ENCODE results near the gene B4GALNT1. TPM values are rescaled to one million over a fixed set of nuclear protein-coding genes. Genes with fewer than 3 reads are reported as not detected.

B4GALNT1 gene
- total RNA-seq, 2 donors from 2014 or later: 1.5 to 3.6 TPM

- no peak for DNase-seq (ENCODE audit: low spot score)
- peaks cover 8 to 13% of the 10 kb centered on the region in 2 donors for H3K4me1 Mint-ChIP-seq (ENCODE audit: low read depth in 2 of 2)
- H3K27me3 Mint-ChIP-seq: peaks cover 56 to 59% of the 10 kb centered on the region in 2 donors
- no peaks in the 10 kb centered on the region for H3K9me3 Mint-ChIP-seq
- no peaks in the 10 kb centered on the region for H3K36me3 Mint-ChIP-seq
- no peak overlapping the region for H3K4me3 Mint-ChIP-seq
- no peak for ATAC-seq
- no peak overlapping the region for H3K27ac Mint-ChIP-seq
These were observed 4.5 kb downstream of the B4GALNT1 start for GRCh38 chr12:57628280-57629191.

DNA sequence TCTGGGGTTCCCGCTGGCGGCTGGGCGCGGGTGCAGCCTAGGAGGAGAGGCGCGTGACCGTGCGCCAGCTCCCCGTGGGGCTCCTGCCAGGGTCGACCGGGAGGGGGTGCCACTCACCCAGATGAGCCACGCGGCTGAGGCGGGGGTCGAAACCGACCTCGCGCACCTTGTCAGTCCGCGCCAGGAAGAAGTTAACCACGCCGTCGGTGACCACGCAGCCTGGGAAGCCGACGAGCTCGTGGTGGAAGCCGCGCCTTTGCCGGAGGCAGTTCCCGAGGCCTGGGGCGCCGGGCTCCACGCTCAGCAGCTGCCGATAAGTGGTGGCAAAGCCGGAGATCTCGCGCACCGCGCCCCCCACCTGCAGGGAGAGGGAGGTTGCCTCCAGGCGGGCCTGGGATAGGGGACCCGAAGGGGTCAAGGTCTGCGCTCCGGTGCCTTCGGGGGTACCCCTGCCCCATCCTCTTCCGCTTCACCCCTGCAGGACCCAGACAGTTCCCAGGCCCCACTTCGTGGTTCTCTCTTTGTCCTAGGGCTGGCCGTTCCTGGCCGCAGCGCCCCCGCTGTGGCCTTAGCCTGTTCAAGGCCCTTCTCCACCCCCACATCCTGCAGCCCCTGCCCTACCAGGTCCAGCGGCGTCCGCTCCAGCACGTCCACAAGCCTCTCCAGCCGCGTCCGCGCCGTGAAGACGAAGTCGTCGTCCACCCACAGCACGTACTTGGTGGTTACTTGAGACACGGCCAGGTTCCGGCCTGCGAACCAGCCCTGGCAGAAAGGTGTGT, 5.3 kb downstream of the B4GALNT1 start:
- peak; percentile 39 to 41 for ATAC-seq
- Mint-ChIP-seq H3K9me3 (no peaks in the 10 kb centered on the region), H3K27me3 (peaks cover 64 to 65% of the 10 kb centered on the region in 2 donors), H3K36me3 (no peaks in the 10 kb centered on the region), H3K4me3 (no peak overlapping the region), H3K27ac (no peak overlapping the region), H3K4me1 (ENCODE audit: low read depth in 2 of 2) (peaks cover 5 to 8% of the 10 kb centered on the region in 2 donors)
- DNase-seq (ENCODE audit: low spot score): no peak

DNA sequence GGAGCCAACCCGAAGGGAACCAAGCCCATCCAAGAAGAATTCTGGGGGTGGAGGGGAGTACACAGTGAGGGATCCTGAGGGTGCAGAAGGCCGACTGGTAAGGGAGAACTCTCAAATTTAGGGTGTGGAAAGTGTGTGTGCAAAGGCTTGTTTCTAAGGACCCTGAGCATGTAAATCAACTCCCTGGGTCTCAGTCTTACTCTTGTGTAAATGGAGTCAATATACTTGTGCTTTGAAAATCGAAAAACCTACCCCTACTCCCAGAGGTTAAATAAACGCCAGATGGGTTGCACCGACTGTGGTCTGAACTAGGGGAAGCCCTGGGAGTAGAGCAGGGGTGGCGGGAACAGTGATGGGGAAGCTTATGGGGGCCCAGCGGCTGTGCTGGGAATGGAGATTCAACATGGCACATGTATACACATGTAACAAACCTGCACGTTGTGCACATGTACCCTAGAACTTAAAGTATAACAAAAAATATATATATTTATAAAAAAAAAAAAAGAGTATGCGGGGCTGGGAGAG, 6.0 kb downstream of the B4GALNT1 start:
- Mint-ChIP-seq H3K27me3 (peaks cover 66 to 68% of the 10 kb centered on the region in 2 donors), H3K36me3 (no peaks in the 10 kb centered on the region), H3K27ac (no peak overlapping the region), H3K4me1 (ENCODE audit: low read depth in 2 of 2) (peaks cover 5 to 10% of the 10 kb centered on the region in 2 donors), H3K4me3 (no peak overlapping the region), H3K9me3 (no peaks in the 10 kb centered on the region)
- DNase-seq (ENCODE audit: low spot score) (no peak), ATAC-seq (no peak)

DNA sequence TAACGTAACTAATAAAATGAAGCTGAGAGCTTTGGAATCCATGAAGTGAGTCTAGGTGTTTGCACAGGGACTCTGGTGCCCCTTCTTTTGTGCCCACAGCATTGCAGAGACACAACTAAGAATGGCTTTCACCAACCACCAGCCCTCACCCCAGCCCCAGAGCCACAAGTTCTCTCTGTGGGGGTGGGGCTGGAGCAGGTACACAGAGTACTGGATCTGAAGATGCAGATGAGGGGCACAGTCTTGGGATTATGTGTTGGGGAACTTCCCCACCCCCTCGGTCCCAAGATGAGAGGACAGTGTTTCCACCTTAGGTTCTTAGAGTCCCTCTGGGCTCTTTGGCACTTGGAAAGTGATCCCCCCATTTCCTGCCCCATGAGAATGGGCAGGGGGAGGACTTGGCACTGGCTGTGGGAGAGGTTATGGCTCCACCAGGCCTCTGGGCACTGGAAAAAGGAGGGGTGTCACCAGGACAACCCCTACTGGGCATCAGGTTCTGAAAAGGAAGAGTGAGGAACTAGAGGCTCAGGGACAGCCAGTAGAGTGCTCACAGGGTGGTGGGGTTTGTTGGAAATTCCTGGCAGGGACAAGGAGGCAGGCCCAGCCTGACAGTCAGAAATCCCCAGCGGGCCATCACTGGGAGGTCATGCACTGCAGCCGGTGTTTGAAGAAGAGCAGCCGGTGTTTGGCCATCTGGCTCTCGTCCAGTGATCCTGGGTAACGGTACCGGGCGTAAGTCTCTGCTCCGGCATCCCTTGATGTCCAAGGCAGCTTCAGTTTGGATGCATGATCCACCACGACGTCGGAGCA, 6.7 kb downstream of the B4GALNT1 start:
- no peaks in the 10 kb centered on the region for H3K9me3 Mint-ChIP-seq
- no peaks in the 10 kb centered on the region for H3K36me3 Mint-ChIP-seq

GRCh38 chr12:57625261-57626032, 7.6 kb downstream of the B4GALNT1 start:
- H3K4me1 Mint-ChIP-seq (ENCODE audit: low read depth in 2 of 2): peaks cover 17 to 21% of the 10 kb centered on the region in 2 donors
- no peak overlapping the region for H3K4me3 Mint-ChIP-seq
- no peak for ATAC-seq
- no peak overlapping the region for H3K27ac Mint-ChIP-seq
- no peaks in the 10 kb centered on the region for H3K9me3 Mint-ChIP-seq
- H3K36me3 Mint-ChIP-seq: no peaks in the 10 kb centered on the region
- peaks cover 72 to 74% of the 10 kb centered on the region in 2 donors for H3K27me3 Mint-ChIP-seq
- DNase-seq (ENCODE audit: low spot score): no peak

More for the DNA sequence above, 6.7 kb downstream of the B4GALNT1 start:
- Mint-ChIP-seq H3K27me3 (peaks cover 65 to 70% of the 10 kb centered on the region in 2 donors), H3K4me1 (ENCODE audit: low read depth in 2 of 2) (peaks cover 8 to 13% of the 10 kb centered on the region in 2 donors), H3K27ac (no peak overlapping the region), H3K4me3 (no peak overlapping the region)
- ATAC-seq (no peak), DNase-seq (ENCODE audit: low spot score) (no peak)

DNA sequence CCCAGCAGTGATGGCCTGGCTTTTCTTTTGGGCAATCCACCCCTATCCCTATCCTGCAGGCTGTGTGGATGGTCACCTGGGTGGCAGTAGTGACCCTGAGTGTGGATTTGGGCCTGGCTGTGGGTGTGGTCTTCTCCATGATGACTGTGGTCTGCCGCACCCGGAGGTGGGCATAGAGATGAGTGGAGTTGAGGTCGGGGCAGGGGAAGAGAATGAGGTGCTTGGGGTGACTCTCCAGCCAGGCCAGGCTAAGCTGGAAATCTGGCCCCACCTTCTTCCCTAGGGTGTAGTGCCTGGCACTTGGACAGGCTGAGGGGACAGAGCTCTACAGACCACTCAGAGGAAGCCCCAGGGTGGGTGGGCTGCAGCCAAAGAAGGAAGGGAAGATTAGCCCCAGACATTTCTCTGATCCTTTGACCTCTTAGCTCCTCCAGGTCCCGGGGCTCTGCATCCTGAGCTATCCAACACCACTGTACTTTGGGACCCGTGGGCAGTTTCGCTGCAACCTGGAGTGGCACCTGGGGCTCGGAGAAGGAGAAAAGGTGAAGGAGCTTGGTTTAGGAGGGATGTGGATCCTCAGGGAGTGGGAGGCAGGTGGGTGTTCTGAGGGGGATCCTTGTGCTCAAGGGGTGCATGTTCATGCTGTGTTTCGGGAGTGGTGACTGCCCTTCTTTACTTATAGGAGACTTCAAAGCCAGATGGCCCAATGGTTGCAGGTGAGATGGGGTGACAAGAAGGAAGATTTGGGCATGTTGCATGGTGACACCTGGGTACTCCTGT, 8.4 kb downstream of the B4GALNT1 start:
- DNase-seq (ENCODE audit: low spot score) (no peak), ATAC-seq (no peak)
- Mint-ChIP-seq H3K4me1 (ENCODE audit: low read depth in 2 of 2) (peaks cover 20 to 24% of the 10 kb centered on the region in 2 donors), H3K27me3 (peaks cover 75% of the 10 kb centered on the region in 2 donors), H3K36me3 (no peaks in the 10 kb centered on the region), H3K27ac (no peak overlapping the region), H3K4me3 (no peak overlapping the region), H3K9me3 (no peaks in the 10 kb centered on the region)

DNA sequence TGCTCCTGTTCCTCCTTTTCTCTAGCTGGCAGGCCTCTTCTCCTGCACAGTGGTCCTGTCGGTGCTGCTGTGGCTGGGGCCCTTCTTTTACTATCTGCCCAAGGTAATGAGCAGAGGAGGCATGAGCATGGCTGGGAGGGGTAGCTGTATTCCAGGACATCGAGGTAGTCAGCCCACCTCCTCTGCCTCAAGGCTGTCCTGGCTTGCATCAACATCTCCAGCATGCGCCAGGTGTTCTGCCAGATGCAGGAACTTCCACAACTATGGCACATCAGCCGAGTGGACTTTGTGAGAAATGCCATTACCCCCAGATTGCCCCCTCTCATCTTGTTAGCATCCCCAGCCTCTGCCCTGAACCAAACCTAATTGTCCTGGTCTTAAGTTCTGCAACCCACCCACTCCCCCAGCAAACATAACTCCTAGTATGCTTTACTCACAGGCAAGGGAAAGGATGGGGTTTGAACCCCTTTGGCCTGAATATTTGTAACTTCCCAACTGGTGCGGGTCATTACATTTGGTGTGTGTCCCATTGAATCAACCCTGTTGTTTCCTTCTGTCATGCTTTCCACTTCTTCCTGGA, 9.1 kb downstream of the B4GALNT1 start:
- H3K27me3 Mint-ChIP-seq: peaks cover 75% of the 10 kb centered on the region in 2 donors
- H3K4me3 Mint-ChIP-seq: no peak overlapping the region
- no peak for DNase-seq (ENCODE audit: low spot score)
- H3K9me3 Mint-ChIP-seq: no peaks in the 10 kb centered on the region
- peaks cover 20 to 24% of the 10 kb centered on the region in 2 donors for H3K4me1 Mint-ChIP-seq (ENCODE audit: low read depth in 2 of 2)
- no peak for ATAC-seq
- no peaks in the 10 kb centered on the region for H3K36me3 Mint-ChIP-seq
- H3K27ac Mint-ChIP-seq: no peak overlapping the region

- no peak overlapping the region for H3K4me3 Mint-ChIP-seq
- H3K4me1 Mint-ChIP-seq (ENCODE audit: low read depth in 2 of 2): peaks cover 20 to 24% of the 10 kb centered on the region in 2 donors
- H3K36me3 Mint-ChIP-seq: no peaks in the 10 kb centered on the region
- DNase-seq (ENCODE audit: low spot score) (no peak), ATAC-seq (no peak)
- peaks cover 72 to 78% of the 10 kb centered on the region in 2 donors for H3K27me3 Mint-ChIP-seq
- no peaks in the 10 kb centered on the region for H3K9me3 Mint-ChIP-seq
- H3K27ac Mint-ChIP-seq: no peak overlapping the region
These were observed 9.6 kb downstream of the B4GALNT1 start for GRCh38 chr12:57623385-57623784.

DNA sequence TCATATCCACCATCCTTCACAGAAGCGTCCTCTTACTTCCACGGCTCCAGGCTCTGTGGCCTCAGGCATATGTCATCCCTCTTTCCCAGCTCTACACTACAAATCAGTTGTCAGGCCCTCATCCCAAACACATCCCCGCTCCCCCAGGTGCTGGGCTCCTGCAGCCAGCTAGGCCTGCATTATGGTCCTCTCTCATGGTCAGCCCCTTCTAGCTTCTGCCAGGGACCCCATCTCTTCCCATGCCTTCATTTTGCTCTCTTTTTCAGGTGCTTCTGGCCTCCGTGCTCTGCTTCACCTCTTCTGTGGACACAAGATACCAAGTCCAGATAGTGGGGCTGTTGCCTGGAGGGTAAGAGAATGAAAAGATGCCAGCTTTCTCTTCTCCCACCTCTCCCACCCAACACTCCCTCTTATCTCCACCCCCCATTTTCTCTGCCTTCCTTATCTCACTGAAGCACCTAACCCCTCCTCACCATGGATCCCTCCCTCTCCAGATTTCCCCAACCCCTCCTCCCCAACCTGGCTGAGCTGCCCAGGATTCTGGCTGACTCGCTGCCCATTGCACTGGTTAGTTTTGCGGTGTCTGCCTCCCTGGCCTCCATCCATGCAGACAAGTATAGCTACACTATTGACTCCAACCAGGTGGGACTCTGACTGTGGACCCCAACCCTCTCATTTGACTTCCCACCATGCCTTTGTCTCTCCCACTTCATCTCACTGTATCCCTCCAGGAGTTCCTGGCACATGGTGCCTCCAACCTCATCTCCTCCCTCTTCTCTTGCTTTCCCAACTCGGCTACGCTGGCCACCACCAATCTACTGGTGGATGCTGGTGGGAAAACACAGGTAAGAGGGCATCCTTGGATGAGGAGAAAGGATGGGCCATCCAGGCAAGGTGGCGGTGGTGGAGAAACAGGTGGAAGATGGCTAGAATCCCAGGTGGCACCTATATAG, 10.4 kb downstream of the B4GALNT1 start:
- Mint-ChIP-seq H3K27ac (peak overlapping the region in 1 of 2 donors; percentile 7), H3K9me3 (no peaks in the 10 kb centered on the region), H3K27me3 (peaks cover 69 to 83% of the 10 kb centered on the region in 2 donors), H3K4me1 (ENCODE audit: low read depth in 2 of 2) (peaks cover 18 to 20% of the 10 kb centered on the region in 2 donors), H3K36me3 (no peaks in the 10 kb centered on the region), H3K4me3 (peak overlapping the region; percentile 48)
- no peak for DNase-seq (ENCODE audit: low spot score)
- ATAC-seq: no peak

DNA sequence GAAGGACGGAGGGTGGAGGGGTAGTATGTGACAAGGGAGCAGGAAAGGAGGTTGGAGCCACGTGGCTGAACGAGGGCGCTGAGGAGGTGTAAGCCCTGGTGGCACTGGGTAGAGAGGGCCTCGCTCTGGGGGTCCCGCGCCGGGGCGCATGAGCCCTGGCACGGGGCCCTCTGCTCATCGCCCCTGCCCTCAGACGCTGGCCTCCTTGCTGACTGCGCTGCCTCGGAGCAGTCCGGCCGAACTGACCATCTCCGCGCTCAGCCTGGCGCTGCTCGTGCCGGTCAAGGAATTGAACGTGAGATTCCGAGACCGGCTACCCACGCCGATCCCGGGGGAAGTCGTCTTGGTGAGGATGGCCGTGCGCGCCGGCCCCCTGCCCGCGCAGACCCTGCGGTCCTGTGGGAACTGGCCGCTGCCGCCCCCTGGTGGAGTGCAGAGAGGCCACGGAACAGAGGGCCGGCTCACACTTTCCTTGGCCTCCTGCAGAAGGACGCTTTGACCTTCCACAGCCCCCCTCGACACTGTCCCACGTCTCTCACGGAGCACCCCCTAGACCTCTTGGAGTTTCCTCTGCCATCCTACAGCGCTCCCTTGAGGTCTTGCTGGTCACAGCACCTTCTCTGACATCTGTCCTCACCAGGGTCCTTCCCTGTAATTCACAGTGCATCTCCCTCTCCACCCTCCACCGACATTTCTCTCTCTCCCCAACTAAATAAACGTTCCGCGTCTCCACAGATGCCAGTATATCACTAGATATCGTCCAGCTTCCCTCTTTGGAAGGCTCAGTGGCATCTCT, 11.3 kb downstream of the B4GALNT1 start:
- Mint-ChIP-seq H3K9me3 (no peaks in the 10 kb centered on the region), H3K36me3 (no peaks in the 10 kb centered on the region), H3K27me3 (peaks cover 64 to 80% of the 10 kb centered on the region in 2 donors), H3K4me1 (ENCODE audit: low read depth in 2 of 2) (peaks cover 18 to 20% of the 10 kb centered on the region in 2 donors), H3K27ac (peak overlapping the region in 1 of 2 donors; percentile 7), H3K4me3 (peak overlapping the region; percentile 48)
- ATAC-seq (peak; percentile 74 to 83), DNase-seq (ENCODE audit: low spot score) (no peak)

Measured in natural killer cell treated with Interleukin-12 subunit alpha and Interleukin-12 subunit beta and Interleukin-15 and Interleukin-18, amount 100 ng/mL, for 72 hours (primary cell).